ENCODE measurements around the gene AHR. TPM values are rescaled to one million over a fixed set of nuclear protein-coding genes. Genes with fewer than 3 reads are reported as not detected.

The AHR gene
- total RNA-seq, 6 donors from 2014 or later = 68.8 to 236 (median 95.6) TPM

- no peak for ATAC-seq (ENCODE audit: low FRiP score in 2 of 2)
- DNase-seq = no peak
- Histone ChIP-seq H3K9me3 (peaks cover 0 to 3% (median 0%) of the 10 kb centered on the region in 4 donors), H3K36me3 (no peaks in the 10 kb centered on the region), H3K4me3 (no peak overlapping the region), H3K27me3 (no peaks in the 10 kb centered on the region), H3K4me1 (no peaks in the 10 kb centered on the region), H3K27ac (no peak overlapping the region)
- no peak for TF ChIP-seq POLR2A (IDR thresholded peaks at IDR 0.05)
- no peak for TF ChIP-seq CTCF (IDR thresholded peaks at IDR 0.05)
- TF ChIP-seq EP300 (IDR thresholded peaks at IDR 0.05) = no peak
- TF ChIP-seq POLR2AphosphoS5 (IDR thresholded peaks at IDR 0.05) = no peak
- 98 to 100% methylated on average over 1 to 2 of the region's 2 CpGs for WGBS, 2 donors
Measured at GRCh38 chr7:17357952-17358351, 59.5 kb downstream of the AHR start.

- no peak for DNase-seq
- Histone ChIP-seq H3K4me3 (no peak overlapping the region), H3K4me1 (no peaks in the 10 kb centered on the region), H3K27me3 (no peaks in the 10 kb centered on the region), H3K9me3 (peaks cover 0 to 3% (median 0%) of the 10 kb centered on the region in 4 donors), H3K27ac (no peak overlapping the region), H3K36me3 (no peaks in the 10 kb centered on the region)
- TF ChIP-seq CTCF (IDR thresholded peaks at IDR 0.05) (no peak), EP300 (IDR thresholded peaks at IDR 0.05) (no peak), POLR2A (IDR thresholded peaks at IDR 0.05) (no peak), POLR2AphosphoS5 (IDR thresholded peaks at IDR 0.05) (no peak)
- WGBS, 2 donors = 89 to 94% methylated on average over 6 of the region's 6 CpGs
- no peak for ATAC-seq (ENCODE audit: low FRiP score in 2 of 2)
Measured at GRCh38 chr7:17359610-17360009, 61.2 kb downstream of the AHR start.

GRCh38 chr7:17362439-17363105 is 64.1 kb downstream of the AHR start:
- ATAC-seq (ENCODE audit: low FRiP score in 2 of 2) = no peak
- Histone ChIP-seq H3K9me3 (peaks cover 0 to 3% (median 0%) of the 10 kb centered on the region in 4 donors), H3K36me3 (no peaks in the 10 kb centered on the region), H3K27me3 (no peaks in the 10 kb centered on the region), H3K4me3 (no peak overlapping the region), H3K4me1 (no peaks in the 10 kb centered on the region), H3K27ac (no peak overlapping the region)
- TF ChIP-seq POLR2AphosphoS5 (IDR thresholded peaks at IDR 0.05) (no peak), POLR2A (IDR thresholded peaks at IDR 0.05) (no peak), CTCF (IDR thresholded peaks at IDR 0.05) (no peak), EP300 (IDR thresholded peaks at IDR 0.05) (no peak)
- 92 to 96% methylated on average over 23 of the region's 23 CpGs for WGBS, 2 donors
- DNase-seq = peak in 1 of 2 donors; percentile 56

GRCh38 chr7:17364671-17365070 is 66.2 kb downstream of the AHR start:
- peaks cover 9 to 16% (median 13%) of the 10 kb centered on the region in 4 donors for H3K4me1 ChIP-seq
- WGBS, 2 donors = 83 to 92% methylated on average over 2 of the region's 2 CpGs
- ATAC-seq (ENCODE audit: low FRiP score in 2 of 2) (no peak), DNase-seq (no peak)
- H3K27me3 ChIP-seq = no peaks in the 10 kb centered on the region
- TF ChIP-seq CTCF (IDR thresholded peaks at IDR 0.05) (no peak), POLR2A (IDR thresholded peaks at IDR 0.05) (no peak), EP300 (IDR thresholded peaks at IDR 0.05) (no peak), POLR2AphosphoS5 (IDR thresholded peaks at IDR 0.05) (no peak)
- no peak overlapping the region for H3K4me3 ChIP-seq
- no peaks in the 10 kb centered on the region for H3K9me3 ChIP-seq
- no peaks in the 10 kb centered on the region for H3K36me3 ChIP-seq
- no peak overlapping the region for H3K27ac ChIP-seq

- H3K4me3 ChIP-seq = no peak overlapping the region
- peaks cover 18 to 26% (median 23%) of the 10 kb centered on the region in 4 donors for H3K4me1 ChIP-seq
- DNase-seq (no peak), ATAC-seq (ENCODE audit: low FRiP score in 2 of 2) (no peak)
- H3K9me3 ChIP-seq = no peaks in the 10 kb centered on the region
- no peaks in the 10 kb centered on the region for H3K36me3 ChIP-seq
- WGBS, 2 donors = 97 to 100% methylated on average over 1 of the region's 1 CpG
- TF ChIP-seq EP300 (IDR thresholded peaks at IDR 0.05) = no peak
- no peak for TF ChIP-seq POLR2A (IDR thresholded peaks at IDR 0.05)
- TF ChIP-seq POLR2AphosphoS5 (IDR thresholded peaks at IDR 0.05) = no peak
- TF ChIP-seq CTCF (IDR thresholded peaks at IDR 0.05) = no peak
- H3K27me3 ChIP-seq = no peaks in the 10 kb centered on the region
- H3K27ac ChIP-seq = no peak overlapping the region
Measured at GRCh38 chr7:17365775-17366174, 67.3 kb downstream of the AHR start.

All from upper lobe of left lung (tissue), 6 donors.